ENCODE data around the gene PRR20A. TPM values are rescaled to one million over a fixed set of nuclear protein-coding genes. Genes with fewer than 3 reads are reported as not detected.

PRR20A gene
- not detected in 5 replicates for total RNA-seq (2022; extraction: Qiagen RNA extraction)

GRCh38 chr13:57140235-57140968 is at the start of gene PRR20A:
Gene PRR20A, plus strand, starts transcription at chr13:57140918. Its CDS starts 387 bp downstream, at chr13:57141305.

GRCh38 chr13:57147188-57147587 is 6.5 kb downstream of the PRR20A start, which contains the start of gene PRR20B:
Gene PRR20B, plus strand, starts transcription at chr13:57147488. Its CDS starts 387 bp downstream, at chr13:57147875.

GRCh38 chr13:57153761-57154160 is 13.0 kb downstream of the PRR20A start, which contains the start of gene PRR20C:
Gene PRR20C, plus strand, starts transcription at chr13:57154061. Its CDS starts 387 bp downstream, at chr13:57154448.

GRCh38 chr13:57160332-57160731 is 19.6 kb downstream of the PRR20A start, which contains the start of gene PRR20D:
Gene PRR20D, plus strand, starts transcription at chr13:57160632. Its CDS starts 387 bp downstream, at chr13:57161019.

DNA sequence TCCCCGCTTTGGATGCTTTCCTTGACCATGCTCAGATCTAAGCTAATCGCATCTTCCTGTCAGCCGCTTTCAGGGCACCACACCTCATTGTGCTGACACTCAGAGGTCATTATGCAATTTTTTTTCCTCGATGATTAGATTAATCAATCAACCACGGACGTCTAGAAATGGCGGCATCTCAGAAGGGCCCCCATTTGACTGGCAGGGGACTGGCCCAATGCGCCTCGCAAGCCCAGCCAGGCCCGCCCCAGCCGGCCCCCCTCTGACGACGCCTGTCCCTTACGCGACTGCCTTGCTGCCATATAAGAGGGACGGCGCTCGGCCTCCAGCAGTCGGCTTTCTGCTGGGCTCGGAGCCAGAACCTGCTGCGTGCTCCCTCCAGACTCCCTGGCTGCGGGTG is 26.2 kb downstream of the PRR20A start, which contains the start of gene PRR20E:
Gene PRR20E (plus strand): TSS at position 301 of the 400 bp plus-strand sequence. CDS start 387 bp downstream, outside the sequence.

Other genes with a start within 250 kb of the PRR20A start
- not detected in 5 replicates for gene PRR20B, start 6.6 kb downstream of the PRR20A start, total RNA-seq (2022; extraction: Qiagen RNA extraction)
- gene PRR20C, start 13.1 kb downstream of the PRR20A start, total RNA-seq (2022; extraction: Qiagen RNA extraction) = not detected in 5 replicates
- not detected in 5 replicates for gene PRR20D, start 19.7 kb downstream of the PRR20A start, total RNA-seq (2022; extraction: Qiagen RNA extraction)
- not detected in 5 replicates for gene PRR20E, start 26.3 kb downstream of the PRR20A start, total RNA-seq (2022; extraction: Qiagen RNA extraction)